WTC11 (cell line): ENCODE data around the gene PDLIM1.

Source experiments
- FOXK1 ChIP-seq: sonication (generic); formaldehyde crosslinking; IDR thresholded peaks from 2 replicates; pipeline ENCODE4 v1.8.0; 2022; ENCODE audit warnings: mild to moderate bottlenecking, moderate library complexity, missing genetic modification reagents
- RELA ChIP-seq: sonication (generic); formaldehyde crosslinking; IDR thresholded peaks from 2 replicates; pipeline ENCODE4 v1.8.1; 2022; ENCODE audit warnings: missing genetic modification reagents, mild to moderate bottlenecking, borderline replicate concordance
- TP53 ChIP-seq: sonication (generic); formaldehyde crosslinking; IDR thresholded peaks from 2 replicates; pipeline ENCODE4 v1.8.1; 2023; ENCODE audit warnings: mild to moderate bottlenecking, missing genetic modification reagents

DNA sequence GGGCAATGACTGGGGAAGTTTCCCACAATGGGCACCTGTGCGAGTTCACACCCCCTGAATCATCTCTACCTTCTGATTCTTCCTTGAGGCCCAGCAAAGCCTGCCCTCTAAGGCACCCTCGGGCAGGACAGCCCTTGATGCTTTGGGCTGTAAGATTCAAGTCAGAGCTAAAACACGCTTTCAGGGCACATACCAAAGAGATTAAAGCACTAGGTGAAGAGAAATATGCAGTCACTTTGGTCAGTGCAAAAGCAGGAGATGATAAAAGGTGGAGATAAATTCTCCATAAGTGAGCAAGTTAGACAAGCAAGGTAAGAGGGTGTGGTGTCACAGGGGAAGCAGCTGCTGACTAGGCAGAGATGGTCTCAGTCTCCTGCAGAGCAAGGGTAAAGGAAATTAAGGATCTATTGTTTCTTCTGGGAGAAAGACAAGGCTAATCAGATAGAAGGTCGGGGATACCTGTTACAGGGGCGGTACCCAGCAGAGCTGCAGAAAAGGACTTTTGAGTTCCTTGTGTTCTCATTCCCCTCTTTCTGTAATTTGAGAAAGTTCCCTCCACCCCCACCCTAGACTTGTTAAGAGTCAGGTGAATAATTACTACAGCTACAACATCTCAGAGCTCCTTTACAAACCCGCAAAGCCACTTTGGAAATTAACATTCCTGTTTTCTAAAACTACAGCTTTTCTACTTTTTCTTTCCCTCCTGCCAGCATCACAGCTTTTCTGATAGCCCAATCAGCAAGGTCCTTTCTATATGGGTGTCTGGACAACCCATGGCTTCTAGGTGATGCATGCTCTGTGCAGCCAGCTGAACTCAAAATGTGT is 26.4 kb downstream of the PDLIM1 start:
- no peak for TF ChIP-seq TP53 (CRISPR knock-in tag)
- TF ChIP-seq FOXK1 (CRISPR knock-in tag), result no peak
- TF ChIP-seq RELA (CRISPR knock-in tag), result no peak
